Glutamatergic neuron (in vitro differentiated cells): ENCODE results near the gene NUCB1. TPM values are rescaled to one million over a fixed set of nuclear protein-coding genes. Genes with fewer than 3 reads are reported as not detected.
"Not testable (repeated sequence)": the region's sequence is repeated elsewhere in the genome, so short reads cannot be mapped to it uniquely, and the experiment has no call there.

ENCODE experiments used
- DNase-seq: peaks from one replicate; pipeline ENCODE4 v3.0.0; 2022
- H3K27ac Mint-ChIP-seq: one replicate; pipeline ENCODE4 v1.8.0; 2020; ENCODE audit warnings: mild to moderate bottlenecking, mixed read lengths, inconsistent platforms; ENCODE audit not compliant: unreplicated experiment
- H3K27me3 Mint-ChIP-seq: one replicate; pipeline ENCODE4 v1.8.0; 2020; ENCODE audit warnings: mild to moderate bottlenecking, moderate library complexity, mixed read lengths, inconsistent platforms; ENCODE audit not compliant: unreplicated experiment
- H3K36me3 Mint-ChIP-seq: one replicate; pipeline ENCODE4 v1.8.0; 2020; ENCODE audit warnings: mild to moderate bottlenecking, mixed read lengths, inconsistent platforms; ENCODE audit not compliant: unreplicated experiment
- H3K4me1 Mint-ChIP-seq: one replicate; pipeline ENCODE4 v1.8.0; 2020; ENCODE audit warnings: mild to moderate bottlenecking, low read depth, mixed read lengths, inconsistent platforms; ENCODE audit not compliant: unreplicated experiment
- H3K4me3 Mint-ChIP-seq: one replicate; pipeline ENCODE4 v1.8.0; 2020; ENCODE audit warnings: mild to moderate bottlenecking, mixed read lengths, inconsistent platforms; ENCODE audit not compliant: unreplicated experiment
- H3K9me3 Mint-ChIP-seq: one replicate; pipeline ENCODE4 v1.8.0; 2020; ENCODE audit warnings: mild to moderate bottlenecking, moderate library complexity, mixed read lengths, inconsistent platforms; ENCODE audit not compliant: unreplicated experiment
- CTCF ChIP-seq: fragments of 200-600 bp; sonication (generic); IDR thresholded peaks from one replicate; pipeline ENCODE4 v1.5.0; 2021; ENCODE audit not compliant: partially characterized antibody, unreplicated experiment
- total RNA-seq: library from RNA; stranded (reverse); fragmentation: NEBNext Ultra II Directional; extraction: Animal tissue kit (Norgen Biotek cat#: 25700); gene quantifications from one replicate; pipeline ENCODE4 v1.2.1, GENCODE V29; 2021; ENCODE audit not compliant: unreplicated experiment

The NUCB1 gene
- total RNA-seq, 1 donor from 2014 or later, result 115 TPM

GRCh38 chr19:48920949-48921348 lies 20.8 kb downstream of the NUCB1 start:
- TF ChIP-seq CTCF, result no peak
- no peaks in the 10 kb centered on the region for H3K36me3 Mint-ChIP-seq
- DNase-seq, result no peak
- H3K27ac Mint-ChIP-seq, result no peak overlapping the region
- no peak overlapping the region for H3K4me3 Mint-ChIP-seq
- H3K27me3 Mint-ChIP-seq, result peaks cover 5% of the 10 kb centered on the region
- peaks cover 2% of the 10 kb centered on the region for H3K9me3 Mint-ChIP-seq
- H3K4me1 Mint-ChIP-seq, result no peaks in the 10 kb centered on the region

- Mint-ChIP-seq H3K27ac (no peak overlapping the region), H3K36me3 (no peaks in the 10 kb centered on the region), H3K27me3 (peaks cover 5% of the 10 kb centered on the region)
Observed at GRCh38 chr19:48921721-48922500, 21.8 kb downstream of the NUCB1 start.

GRCh38 chr19:48922548-48923490 lies 22.7 kb downstream of the NUCB1 start:
- H3K27me3 Mint-ChIP-seq, result peaks cover 5% of the 10 kb centered on the region
- no peaks in the 10 kb centered on the region for H3K36me3 Mint-ChIP-seq
- TF ChIP-seq CTCF, result no peak
- H3K27ac Mint-ChIP-seq, result no peak overlapping the region
- no peak overlapping the region for H3K4me3 Mint-ChIP-seq
- no peak for DNase-seq
- peaks cover 2% of the 10 kb centered on the region for H3K9me3 Mint-ChIP-seq
- H3K4me1 Mint-ChIP-seq, result no peaks in the 10 kb centered on the region

More at GRCh38 chr19:48921721-48922500, 21.8 kb downstream of the NUCB1 start:
- no peak for DNase-seq
- Mint-ChIP-seq H3K4me3 (no peak overlapping the region), H3K9me3 (peaks cover 2% of the 10 kb centered on the region), H3K4me1 (no peaks in the 10 kb centered on the region)
- TF ChIP-seq CTCF, result no peak

GRCh38 chr19:48925240-48925843 lies 25.2 kb downstream of the NUCB1 start:
- DNase-seq, result no peak
- TF ChIP-seq CTCF, result no peak
- Mint-ChIP-seq H3K36me3 (no peaks in the 10 kb centered on the region), H3K9me3 (peaks cover 2% of the 10 kb centered on the region), H3K27ac (no peak overlapping the region), H3K27me3 (peaks cover 5% of the 10 kb centered on the region), H3K4me3 (no peak overlapping the region), H3K4me1 (no peaks in the 10 kb centered on the region)

- not testable (repeated sequence) for DNase-seq, H3K27me3 Mint-ChIP-seq, H3K4me3 Mint-ChIP-seq, H3K36me3 Mint-ChIP-seq, H3K4me1 Mint-ChIP-seq, H3K27ac Mint-ChIP-seq, H3K9me3 Mint-ChIP-seq
Observed at GRCh38 chr19:48925890-48926289, 25.8 kb downstream of the NUCB1 start.
